HG03159 (cell line): Measurements from ENCODE around the gene TIGD3.
A peak's percentile ranks its signal among the peaks of the same experiment; 100 is the strongest.

ENCODE experiments used
- ATAC-seq: cut with Tn5 transposase; IDR thresholded peaks from one replicate; pipeline ENCODE4 v1.9.1; 2021; ENCODE audit warnings: mild to moderate bottlenecking, moderate library complexity; ENCODE audit not compliant: unreplicated experiment

Gene TIGD3, protein sequence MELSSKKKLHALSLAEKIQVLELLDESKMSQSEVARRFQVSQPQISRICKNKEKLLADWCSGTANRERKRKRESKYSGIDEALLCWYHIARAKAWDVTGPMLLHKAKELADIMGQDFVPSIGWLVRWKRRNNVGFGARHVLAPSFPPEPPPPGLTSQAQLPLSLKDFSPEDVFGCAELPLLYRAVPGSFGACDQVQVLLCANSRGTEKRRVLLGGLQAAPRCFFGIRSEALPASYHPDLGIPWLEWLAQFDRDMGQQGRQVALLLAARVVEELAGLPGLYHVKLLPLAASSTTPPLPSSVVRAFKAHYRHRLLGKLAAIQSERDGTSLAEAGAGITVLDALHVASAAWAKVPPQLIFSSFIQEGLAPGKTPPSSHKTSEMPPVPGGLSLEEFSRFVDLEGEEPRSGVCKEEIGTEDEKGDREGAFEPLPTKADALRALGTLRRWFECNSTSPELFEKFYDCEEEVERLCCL

DNA sequence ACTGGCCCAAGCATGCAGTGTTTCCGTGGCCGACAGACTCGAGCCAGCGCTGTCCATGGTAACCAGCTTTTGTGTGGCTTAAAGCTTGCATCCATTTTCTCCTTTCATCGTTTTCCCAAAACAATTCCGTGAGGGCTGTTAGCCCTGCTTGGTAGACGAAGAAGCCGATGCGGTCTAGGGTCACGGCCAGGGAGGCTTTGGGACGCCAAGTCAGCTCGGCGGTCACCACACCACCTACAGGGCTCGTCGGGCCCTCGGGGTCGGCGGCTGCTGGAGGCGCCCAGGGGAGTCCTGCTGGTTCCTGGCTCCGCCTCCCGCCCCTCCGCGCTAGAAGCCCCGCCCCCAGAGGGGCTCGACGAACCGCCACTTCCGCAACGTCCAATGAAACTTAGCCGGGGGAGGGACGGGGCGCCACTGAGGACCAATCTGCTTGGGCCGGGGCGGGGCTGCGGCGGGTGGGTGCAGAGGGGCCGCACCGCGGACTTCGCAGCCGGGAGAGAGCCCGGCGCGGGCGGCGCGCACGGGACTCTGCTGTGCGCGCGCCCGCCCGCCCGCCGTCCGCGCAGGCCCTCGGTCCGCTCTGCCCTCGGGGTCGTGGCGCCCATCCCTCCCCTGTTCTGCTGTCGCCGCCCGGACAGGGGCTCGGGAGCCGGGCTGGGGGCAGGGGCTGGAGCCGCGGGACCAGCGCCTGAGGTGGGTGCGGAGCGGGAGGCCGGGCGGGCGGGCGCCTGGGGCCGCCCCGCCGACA lies at the start of gene TIGD3:
TSS of gene TIGD3 (plus strand) at position 487 of the 748 bp plus-strand sequence. CDS start 1,058 bp downstream, outside the sequence.
- peak; percentile 79 for ATAC-seq

DNA sequence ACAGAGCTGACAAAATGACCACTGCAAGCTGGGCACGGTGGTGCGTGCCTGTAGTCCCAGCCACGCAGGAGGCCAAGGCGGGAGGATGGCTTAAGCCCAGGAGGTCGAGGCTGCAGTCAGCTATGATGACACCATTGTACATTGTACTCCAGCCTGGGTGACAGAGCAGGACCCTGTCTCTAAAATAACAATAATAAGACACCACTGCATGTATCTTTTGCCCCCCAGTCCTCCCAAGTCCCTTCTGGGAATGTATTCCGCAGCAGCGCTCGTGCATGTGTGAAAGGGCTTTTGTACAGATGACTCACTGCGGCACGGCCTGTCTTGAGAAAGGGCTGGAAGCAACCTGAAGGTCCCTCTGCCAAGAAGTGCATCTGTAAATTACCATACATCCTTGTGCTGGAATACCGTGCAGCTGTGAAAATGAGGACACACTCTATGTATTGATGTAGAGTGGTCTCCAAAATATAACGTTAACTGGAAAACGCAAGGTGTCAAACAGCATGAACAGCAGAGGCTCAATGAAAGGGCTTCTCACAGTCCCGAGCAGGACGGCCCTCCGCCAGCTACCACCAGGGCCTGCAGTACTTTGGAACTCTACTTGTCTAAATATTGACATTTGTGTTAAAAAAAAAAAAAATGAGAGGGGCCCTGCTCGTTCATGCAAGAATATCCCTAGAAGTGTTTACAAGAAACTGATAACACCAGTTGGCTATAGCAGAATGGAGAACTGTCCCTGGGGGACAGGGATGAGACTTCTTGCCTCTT lies 48.9 kb upstream of the TIGD3 start:
- no peak for ATAC-seq

DNA sequence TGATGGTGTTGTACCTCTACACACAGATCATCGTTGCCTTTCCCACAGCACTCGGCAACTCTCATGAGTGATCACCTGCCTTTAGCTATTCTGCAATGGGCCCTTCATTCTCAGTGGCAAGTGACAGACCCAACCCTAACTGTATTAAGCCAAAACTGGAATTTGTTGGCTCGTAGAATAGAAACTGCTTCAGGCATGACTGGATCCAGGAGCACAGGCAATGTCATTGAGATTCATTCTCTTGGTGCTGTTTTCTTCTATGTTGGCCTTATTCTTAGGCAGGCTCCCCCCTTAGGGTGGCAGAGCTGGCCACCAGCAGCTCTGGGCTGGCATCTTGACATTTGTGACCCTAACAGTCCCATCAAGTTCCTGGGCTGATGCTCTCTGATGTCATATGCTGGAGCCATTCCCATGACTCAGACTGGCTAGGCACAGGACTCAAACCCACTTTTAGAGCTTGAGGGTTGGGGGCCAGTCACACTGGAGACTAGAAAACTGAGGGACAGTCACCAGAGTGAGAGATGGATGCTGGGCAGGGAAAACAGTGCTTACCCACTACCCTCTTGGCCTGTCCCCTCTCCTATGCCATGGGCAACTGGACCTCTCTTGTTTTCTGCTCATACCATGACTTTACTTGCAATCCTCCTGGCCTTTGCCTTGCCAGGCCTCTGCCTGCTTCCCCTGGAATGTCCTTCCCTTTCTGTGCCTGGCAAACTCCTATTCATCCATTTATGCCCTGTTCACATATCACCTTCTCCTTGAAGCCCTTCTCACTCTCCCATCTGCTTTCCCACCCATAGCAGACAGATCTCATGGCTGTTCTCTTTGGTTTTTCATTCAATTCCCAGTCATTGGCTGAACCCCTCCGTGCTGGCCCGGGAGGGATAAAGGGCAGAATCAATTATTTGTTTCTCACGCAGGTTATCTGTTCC lies 47.0 kb upstream of the TIGD3 start:
- ATAC-seq = no peak

DNA sequence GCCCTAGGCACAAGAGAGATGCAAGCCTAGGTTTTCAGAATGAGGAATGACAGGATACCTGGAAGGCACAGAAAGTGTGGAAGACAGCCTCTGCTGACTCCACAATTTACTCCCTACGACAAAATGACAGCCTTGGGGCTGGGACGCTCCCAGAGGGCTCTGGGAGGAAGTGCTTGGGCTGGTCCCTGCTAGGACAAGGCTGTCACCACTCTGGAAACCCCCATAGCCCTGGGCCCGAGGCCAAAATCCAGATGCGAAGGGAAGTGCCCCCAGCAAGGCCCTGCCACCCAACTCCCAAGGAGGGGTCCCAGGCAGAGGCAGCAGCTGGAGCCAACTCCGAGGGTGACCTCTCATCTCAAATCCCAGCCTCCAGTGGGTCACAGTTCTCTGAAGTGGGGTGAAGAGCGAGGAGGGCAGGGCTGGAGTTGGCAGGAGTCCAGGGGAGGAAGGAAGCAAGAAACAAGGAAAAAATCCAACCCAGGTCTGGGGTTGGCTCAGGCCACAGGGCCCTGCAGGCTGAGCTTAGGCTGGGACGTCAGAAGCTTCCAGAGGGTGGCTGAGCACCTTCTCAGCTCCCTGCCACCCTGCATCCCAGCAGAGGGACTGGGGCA lies 46.2 kb upstream of the TIGD3 start:
- ATAC-seq = no peak

DNA sequence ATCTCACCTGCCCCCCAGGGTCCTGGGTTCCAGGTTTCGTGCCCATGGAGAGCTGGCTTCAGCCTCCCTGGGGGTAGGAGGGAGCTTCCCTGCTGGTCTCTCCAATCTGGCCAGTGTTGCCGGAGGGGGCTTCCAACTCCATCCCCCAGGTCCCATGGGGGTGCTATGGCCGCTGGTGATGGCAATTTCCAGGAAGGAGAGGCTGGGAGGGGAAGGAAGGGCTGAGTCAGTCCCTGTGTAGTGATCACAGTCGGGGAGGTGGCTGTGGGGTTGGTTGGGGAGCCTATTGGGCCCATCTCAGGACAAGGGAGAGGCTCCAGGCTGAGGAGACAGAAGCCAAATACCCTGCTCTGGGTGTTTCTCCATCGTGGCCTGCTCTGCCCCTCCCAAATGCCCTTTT lies 45.5 kb upstream of the TIGD3 start:
- ATAC-seq = no peak

DNA sequence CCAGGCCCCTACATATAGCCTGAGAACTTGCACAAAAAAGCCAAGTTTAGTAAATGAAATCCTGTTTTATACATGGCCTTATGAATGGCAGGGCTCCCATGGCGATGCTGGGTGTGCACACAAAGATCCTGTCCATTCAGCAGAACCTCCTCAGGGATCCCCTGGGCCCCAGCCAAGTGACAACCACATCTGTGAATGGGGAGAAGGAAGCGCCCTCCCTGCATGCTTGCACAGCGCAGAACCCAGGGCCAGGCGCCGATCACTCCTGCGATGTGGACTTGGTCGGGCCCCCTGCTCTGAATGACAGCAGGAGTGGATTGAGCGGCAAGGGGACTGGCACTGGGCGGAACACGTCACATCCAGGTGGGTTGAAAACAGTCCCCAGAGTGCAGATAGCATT lies 44.3 kb upstream of the TIGD3 start:
- no peak for ATAC-seq

DNA sequence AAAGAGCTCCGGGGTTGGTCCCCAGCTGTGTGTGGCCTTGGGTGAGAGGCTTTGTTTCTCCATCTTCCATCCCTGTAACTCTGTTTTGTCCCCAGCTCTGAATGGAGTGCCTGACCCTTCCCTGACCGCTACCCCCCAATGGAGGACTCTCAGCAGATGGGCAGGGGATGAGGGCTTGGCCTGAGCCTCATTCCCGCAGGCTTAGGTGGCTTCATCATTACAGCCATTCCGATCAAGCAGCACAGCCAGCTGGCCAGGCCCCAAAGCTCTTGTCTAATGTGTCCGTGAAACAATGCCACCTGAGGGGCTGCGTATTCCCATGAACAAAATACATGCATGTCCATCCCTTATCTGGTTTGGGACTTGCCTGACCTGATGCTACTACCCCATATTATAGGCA lies 43.8 kb upstream of the TIGD3 start:
- no peak for ATAC-seq

DNA sequence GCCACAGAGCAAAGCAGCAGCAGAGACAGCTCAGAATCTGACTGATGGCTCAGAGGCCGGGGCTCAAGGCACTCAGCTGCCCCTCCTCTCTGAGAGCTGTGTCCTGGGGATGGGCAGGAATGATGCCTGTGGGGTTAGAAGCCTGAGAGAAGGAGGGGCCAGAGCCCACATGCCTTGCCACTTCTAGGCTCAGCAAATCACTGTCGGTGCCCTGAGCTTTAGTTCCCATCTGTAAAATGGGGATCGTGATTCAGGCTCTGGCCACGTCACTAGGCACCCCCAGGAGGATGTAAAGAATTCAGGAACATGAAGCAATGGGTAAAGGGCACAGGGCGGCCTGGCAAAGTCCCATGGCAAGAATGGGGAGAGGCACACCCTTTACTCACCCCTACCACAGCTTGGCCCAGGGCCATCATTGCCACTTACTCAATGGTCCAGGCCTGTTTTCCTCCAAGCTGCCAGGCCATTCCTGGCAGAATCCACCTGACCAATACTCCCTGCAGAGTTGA lies 43.3 kb upstream of the TIGD3 start:
- ATAC-seq = no peak

DNA sequence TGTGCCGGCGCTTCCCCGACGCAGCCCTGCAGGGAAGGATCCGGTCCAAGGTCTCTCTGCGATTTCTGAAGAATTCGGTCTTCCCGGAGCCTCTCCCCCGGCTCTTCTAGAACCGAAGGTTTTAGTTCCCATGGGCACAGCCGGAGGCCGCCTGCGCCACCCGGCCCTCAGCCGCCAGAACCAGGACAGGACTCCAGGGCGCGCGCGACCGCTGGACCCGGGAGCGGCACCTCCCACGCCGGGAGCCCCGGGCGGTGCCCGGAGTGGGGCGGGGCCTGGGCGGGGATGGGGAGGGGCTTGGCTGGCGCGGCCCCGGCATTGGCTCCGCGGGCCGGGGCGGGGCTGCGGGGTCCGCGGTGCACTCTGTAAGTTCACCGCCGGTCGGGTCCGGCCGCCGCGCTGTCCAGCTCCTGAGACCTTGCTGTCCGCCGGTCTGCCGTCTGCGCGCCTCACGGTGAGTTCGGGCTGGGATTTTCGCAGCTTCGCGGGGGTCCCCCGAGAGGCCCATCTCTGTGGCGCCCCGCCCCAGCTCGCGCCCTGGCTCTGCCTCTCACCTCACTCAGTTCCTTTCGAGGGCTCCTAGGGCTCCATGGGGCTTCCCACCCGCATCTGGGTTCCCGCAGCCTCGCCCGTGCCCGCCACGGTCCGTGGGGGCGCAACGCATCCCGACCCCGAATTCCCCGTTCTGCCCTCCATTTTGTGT lies 39.9 kb upstream of the TIGD3 start, which contains the start of gene CDC42EP2:
TSS of gene CDC42EP2 (plus strand) at position 366 of the 703 bp plus-strand sequence. CDS start 6,033 bp downstream, outside the sequence.
- peak; percentile 73 for ATAC-seq

DNA sequence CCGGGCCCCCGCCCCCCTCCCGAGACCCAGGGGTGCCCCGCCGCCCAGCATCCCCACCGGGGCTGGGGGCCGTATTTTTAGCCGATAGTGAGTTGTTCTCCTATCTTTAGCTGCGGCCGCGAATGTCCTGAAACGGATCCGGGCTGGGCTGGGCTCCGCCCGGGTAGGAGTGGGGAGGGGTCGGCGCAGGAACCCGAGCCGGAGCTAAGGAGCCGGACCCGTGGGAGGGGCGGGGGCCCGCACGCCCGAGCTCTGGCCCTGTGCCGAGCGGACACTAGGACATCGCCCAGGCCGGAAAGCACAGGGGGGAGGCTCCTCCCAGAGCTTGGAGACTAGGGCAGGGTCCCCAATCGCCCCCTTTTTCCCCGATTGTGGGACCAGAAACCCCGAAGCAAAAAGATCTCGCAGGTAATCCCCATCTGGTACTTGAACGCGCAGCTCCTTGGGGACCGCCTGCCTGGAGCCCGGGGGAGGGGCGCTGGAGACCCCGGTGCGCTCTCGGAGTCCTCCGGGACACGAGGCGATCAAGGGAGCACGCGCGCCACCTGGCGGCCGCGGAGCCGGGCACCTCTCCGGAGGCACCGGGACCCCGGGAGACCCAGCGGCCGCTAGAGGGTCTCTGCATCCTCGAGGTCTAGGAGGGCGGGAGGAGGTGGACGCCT lies 39.2 kb upstream of the TIGD3 start:
- peak; percentile 42 for ATAC-seq

DNA sequence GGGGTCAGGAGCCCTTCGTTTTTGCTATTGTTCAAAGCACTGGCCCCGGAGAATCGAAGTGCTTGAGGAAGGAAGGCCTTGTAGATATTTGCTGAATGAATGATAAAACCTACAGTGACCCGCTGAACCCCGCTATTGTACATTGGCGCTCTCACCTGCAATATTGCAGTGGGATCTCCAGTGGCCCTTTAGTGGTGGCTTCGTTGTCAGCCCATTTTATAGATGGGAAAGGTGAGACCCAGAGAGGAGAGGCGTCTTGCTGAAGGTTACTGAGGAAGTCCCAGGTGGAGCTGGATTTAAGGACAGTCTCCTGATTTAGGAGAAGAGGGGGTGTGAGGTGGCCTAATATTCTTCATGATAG lies 38.7 kb upstream of the TIGD3 start:
- no peak for ATAC-seq

DNA sequence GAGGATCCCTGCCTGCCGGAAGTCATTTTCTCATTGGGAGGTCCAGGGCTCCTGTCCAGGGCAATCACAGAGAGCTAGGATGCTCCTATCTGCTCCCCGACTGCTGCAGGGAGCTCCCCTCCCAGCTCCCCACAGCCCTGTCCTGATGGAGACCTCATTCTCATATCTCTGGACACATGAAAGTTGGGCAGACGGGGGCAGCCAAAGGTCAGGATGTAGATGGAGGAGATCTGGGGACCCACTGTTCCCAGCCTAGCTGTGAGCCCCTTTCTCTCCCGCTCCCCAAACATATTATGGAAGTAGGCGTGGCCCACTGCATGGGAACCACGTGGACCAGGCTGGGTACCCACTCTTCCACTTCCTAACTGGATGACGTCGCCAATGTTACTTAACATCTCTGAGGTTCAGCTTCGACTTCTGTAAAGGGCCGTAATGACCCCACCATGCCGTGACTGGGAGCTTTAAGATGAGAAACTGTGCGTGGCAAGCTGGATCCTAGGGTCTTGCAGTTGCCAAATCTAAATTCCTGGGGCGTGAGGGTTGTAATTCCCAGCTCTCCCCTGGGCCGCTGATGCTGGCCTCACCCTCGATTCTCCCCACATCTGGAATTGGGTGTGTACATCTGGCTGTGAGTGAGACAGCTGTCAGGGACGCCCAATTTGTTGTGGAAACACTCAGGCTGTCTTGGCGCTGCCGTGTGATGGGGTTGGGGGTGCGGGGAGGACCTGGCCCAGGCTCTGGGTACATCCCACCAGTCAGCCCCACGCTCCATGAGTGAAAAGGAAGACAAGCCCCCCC lies 38.1 kb upstream of the TIGD3 start:
- no peak for ATAC-seq

DNA sequence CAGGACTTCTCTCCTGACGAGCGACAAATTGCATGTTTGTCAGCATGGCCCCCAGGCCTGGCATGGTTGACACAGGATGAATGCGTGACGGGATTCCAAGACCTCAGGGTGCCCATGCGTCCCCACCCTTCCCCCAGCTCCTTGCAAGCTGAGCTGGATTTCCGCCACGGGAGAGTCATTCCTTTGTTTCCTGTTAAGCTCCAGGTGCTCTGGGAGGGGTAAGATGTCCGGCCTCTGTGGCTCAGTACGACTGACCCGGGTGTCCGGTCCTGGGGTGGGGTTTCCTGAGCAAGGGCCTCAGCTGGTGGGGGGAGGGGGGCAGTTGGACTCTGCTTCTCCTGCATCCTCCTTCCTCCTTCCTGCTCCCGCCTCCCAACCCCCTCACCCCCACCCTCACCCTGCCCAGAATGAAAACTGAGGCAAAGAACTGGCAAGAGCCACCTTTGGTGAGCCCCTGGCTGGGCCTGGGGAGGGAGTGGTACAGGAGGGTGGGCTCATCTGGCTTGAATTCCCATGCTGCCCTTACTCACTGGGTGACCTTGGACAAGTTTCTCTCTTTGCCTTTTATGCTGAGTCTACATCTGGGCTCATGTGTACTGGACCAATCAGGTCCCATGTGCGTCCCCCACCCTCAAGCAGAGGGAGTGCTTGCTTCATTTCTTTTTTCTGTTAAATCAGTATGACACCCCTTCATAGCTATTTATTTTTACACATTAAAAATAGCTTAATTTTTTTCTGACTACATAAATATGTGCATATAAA lies 37.3 kb upstream of the TIGD3 start:
- no peak for ATAC-seq

DNA sequence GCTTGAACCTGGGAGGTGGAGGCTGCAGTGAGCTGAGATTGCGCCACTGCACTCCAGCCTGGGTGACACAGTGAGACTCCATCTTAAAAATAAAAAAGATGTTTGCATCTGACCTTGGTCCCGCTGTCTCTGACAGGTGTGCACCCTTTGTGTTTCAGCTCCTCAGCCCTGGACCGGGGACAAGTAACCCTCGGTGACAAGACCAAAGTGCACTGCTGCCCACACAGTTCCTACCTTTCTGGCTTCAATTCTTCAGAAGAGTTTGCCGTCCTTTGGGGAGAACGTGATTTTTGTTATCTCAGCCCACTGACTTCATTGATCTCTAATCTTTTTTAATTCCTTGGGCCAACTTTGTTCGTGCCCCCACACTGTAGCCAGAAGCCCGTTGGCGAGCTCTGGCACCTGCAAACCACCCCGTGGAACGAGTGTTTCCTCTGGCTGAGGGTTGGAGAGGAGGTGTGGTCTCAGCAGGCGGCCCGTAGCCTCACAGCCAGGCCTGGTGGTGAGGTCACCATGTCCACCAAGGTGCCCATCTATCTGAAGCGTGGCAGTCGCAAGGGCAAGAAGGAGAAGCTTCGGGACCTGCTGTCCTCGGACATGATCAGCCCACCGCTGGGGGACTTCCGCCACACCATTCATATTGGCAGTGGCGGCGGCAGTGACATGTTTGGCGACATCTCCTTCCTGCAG lies 34.0 kb upstream of the TIGD3 start:
- no peak for ATAC-seq

DNA sequence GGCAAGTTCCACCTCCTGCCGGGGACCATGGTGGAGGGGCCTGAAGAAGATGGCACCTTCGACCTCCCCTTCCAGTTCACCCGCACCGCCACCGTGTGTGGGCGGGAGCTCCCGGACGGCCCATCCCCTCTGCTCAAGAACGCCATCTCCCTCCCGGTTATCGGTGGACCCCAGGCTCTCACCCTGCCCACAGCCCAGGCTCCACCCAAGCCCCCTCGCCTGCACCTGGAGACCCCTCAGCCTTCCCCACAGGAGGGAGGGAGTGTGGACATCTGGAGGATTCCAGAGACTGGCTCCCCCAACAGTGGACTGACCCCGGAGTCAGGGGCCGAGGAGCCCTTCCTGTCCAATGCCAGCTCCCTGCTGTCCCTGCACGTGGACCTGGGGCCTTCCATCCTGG lies 33.5 kb upstream of the TIGD3 start:
- no peak for ATAC-seq

DNA sequence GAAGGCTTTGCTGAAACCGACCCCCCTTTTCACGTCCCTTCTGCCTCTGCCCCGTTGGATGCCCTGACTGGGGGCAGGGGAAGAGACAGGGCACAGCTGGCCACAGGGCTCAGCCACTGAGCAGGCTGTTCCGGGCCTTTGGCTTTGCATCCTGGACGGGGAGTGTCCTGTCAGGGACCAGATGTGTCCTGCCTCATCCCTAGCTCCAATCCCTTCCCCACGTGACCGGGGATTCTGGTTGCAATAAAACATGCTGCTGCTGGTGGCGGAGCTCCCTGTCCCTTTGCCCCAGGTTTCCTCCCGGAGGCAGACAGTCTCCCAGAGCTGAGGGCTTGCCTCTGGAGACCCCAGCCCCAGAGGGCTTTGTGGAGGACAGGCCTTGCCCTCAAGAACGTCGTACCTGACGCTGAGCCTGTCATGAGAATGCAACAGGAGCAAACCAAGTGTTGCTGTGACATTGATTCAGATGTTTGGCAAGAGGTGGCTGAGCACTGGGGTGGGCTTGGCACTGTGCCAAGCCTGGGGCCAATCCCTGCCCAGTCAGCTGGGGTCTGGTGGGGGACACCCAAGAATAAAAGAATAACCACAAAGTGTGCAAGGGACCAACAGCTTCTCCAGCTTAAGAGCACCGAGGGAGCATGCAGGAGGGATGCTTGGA lies 32.6 kb upstream of the TIGD3 start:
- no peak for ATAC-seq
